ENCODE measurements around the gene ADD2.
A peak's percentile ranks its signal among the peaks of the same experiment; 100 is the strongest.

The ADD2 gene

DNA sequence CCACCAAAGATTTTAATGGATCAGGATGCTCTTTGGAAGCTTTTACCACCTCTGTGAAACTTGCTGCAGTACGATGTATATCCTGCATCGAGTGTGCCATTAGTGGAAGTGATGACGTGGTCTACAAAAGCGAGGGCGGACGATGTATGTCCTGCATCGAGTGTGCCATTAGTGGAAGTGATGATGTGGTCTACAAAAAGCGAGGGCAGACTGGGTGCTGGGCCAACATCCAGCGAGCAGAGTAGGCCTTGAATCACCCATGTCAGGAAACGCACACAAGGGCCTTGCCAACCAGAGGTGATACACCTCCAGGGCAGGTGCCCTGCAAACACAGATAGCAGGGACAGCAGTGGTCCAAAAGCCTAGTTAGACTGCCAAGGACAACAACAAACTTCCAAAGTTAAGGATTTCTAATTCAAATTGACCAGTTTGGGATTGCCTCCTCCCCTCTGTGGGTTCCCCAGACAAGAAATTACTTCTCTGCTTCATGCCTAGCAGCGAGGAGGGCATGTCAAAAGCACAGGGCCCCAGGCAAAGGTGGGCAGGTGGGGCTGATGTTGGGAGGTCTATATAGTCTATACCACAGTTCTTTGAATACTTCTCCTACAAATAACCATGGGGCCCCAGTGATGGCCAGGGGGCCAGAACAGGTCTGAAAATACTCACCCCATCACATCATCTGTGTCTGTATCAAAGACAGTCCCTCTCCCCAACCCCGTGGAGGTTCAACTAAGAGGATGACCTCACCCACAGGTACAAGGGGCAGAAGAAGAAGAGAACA lies 70.2 kb downstream of the ADD2 start:
- no peak for DNase-seq

DNA sequence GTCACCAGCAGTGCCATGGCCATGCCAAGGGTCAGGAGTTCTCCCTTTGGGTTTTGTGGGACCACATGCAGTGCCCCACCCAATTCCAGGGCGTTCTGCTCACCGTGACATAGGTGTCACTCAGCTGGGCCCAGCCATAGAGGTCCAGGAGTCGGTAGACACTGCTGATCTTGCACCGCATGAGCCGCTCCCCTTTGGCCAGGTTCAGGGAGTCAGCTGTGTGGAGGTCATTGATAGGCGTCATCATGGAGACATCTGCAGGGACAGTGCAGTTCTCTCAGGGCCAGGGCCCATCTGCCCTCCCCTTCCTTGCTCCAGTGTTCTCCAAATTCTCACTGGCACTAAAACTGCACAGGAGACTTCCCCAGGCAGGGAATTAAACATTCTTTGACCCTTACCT lies 71.9 kb downstream of the ADD2 start:
- no peak for DNase-seq

DNA sequence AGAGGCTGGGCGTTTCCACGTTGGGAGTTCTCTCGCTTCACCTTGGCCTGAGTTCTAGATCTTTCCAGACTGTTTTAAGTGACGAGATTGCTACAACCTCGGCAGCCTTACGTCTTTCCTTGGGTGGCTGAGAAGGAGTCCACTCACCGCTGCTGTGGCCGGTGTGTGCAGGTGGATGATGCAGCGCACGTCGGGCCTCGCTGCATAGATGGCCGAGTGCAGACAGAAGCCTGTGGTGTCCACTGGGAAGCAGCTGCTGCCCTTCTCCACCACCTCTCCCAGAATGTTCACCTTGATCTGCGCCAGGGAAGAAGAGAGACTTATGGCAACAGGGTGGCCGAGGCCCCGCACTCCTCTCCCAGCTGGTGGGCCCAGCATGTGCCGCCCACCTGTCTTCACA lies 75.7 kb downstream of the ADD2 start:
- no peak for DNase-seq

DNA sequence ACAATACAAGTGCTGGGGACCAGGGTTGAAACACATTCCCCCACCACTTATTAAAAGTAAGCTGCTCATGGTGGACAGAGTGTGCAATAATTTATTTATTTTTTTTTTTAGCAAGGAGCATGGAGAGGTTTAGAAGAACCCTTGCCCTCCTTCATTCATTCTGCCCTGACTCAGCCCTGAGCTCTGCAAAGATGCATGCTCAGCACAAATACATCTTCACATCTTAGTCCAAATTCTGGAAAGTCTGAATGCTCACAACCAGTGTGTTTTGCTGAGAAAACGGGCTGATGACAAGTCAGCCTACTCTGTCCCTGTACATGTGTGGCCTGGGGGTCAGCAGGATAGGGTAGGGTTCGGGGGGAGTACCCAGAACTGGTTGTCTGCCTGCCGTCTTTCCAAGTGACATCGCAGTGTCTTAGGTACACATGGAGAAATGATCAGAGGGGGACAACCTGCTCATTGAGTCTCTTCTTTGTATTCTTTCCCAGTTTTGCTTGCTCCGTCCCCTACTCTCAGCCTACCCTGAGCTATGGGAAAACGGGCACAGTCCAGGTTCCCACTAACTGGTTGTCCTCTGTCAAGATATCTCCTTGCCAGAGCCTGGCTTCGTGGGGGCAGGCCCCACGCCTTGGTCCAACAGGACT lies 76.4 kb downstream of the ADD2 start:
- no peak for DNase-seq

DNA sequence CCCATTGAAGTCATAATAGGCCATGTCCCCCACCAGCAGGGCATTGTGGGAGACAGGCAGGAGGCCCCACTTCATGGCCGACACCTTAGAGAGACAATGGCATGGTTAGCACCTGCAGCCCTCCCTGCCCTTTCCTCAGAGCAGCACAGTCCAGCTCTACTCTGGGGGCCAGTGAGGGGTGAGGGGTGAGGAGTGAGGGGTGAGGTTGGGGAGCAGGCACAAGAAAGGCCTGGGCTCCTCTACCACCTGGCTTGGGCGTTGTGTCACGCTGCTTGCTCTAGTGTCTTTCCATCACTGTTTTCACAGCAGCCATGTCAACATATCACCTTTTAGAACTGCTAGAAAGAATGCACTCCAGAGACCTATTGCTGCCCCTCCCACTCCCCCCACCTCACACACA lies 77.2 kb downstream of the ADD2 start:
- DNase-seq, result no peak

DNA sequence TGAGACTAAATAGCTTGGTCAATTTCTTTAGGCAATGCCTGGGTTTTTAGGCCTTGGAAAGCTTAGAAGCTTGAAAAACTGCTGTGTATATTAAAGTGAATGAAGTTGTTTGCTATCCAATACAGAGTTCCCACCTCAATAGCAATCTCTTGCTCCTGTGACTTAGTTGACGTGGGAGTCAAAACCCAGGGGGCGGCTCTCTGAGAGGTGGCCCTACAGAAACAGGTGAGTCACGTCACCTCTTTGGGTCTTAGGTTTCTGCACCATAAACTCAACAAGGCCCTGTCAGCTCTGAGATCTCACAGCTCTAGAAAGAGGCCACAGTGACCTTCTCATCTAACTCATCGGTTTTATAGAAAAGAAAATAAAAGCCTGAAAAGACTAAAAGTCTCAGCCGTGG lies 79.6 kb downstream of the ADD2 start:
- DNase-seq, result no peak

DNA sequence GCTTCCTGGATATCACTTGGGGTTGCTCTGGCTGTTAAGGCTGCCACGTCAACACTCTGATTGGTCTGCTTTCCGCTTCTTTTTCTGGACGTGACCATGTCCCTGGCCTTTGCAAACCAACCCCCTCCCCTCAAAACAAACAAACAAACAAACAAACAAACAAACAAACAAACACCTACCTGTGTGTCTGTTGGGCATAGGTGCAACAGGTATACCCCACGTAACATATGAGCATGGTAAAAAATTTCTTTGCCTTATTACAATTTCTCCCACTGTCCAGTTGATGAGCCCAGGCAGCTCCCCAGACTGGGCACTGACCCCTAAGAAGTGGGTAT lies 80.6 kb downstream of the ADD2 start:
- no peak for DNase-seq

DNA sequence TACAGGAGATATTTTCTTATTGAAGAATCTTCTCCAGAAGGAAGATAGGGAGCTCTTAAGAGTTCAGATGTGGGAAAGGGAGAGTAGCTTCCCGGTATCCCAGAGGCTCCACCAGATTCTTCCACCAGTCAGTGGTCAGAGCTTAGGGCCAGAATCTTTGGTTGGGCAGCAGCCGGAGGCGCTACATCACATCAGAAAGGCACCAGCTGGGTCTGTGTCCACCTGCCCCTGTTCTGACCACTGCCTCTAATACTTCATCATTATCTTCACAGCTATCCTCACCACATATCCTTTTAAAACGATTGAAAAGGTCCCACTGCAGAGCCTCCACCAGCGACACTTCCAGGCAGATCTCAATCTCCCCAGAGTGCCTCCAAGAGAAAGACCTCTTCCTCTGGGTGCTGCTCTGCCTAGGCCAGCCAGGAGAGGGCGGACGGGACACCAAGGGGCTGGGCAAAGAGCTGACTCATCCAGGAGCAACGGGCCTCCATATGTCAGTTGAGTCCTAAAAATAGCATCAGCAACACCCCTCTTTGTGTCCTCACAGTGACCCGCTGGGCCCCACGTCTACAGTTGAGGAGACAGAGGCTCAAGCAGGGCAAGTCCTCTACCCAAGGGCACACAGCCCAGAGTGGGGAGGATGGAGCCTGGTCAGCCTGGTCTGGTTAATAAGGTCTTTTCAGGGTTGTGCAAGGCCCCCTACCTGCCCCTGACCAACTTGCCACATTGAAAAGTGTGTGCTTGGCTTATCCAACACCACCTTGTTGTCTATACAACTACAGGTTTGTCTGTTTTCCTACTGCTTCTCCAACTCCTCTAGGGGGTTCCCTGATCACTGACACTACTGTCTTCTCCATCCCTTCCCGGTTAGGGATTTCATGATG lies 81.2 kb downstream of the ADD2 start:
- no peak for DNase-seq

DNA sequence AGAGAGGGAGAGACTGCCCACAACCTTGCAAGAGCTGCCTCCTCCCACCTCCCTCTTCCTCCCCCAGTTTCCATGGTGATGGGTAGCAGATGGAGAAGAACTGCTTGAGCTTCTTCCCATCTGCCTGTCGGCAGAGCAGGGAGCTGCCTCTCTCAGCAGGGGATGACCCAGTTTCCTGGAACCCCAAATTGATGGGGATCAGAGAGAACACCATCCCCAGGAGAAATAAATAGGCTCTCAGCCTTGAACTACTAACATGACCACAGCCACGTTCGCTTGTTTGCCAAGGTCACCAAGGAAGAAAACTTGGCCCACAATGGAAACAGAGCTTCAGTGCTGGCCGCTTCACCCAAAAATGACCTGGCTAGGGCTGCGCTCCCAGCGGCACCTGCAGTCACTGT lies 82.2 kb downstream of the ADD2 start:
- DNase-seq, result no peak

DNA sequence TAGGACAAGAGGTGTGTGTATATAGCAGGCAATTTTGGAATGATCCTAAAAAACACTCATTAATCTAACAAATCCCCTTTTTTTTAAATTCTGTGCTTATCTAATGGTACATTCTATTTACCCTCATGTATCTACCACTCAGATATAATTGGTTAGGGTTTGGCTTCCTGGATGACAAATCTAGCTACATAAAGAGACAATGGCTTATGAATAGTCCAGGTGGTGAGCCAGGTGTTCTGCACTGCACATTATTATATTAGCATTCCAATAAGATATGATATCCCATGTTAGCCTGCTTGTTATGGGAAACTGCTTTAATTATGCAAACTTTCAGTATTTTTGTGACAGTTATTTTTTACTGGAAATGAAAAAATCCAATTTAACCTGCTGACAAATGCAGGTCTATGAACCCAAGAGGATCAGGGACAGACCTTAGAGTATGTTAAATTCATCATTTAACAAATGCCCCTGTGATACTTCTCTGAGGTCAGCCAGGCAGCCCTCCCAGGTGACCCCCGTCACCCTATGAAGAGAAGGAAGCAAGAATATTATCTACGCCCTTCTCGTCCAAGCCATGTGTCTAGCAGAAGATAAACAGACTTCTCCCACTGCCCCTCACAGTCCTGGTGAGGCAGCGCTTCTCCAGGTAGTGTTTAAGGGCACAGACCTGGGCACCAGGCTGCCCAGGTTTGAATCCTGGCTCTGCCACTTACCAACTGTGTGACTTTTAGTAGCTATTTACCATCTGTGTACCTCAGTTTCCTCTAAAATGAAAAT lies 83.0 kb downstream of the ADD2 start:
- DNase-seq, result peak; percentile 30

DNA sequence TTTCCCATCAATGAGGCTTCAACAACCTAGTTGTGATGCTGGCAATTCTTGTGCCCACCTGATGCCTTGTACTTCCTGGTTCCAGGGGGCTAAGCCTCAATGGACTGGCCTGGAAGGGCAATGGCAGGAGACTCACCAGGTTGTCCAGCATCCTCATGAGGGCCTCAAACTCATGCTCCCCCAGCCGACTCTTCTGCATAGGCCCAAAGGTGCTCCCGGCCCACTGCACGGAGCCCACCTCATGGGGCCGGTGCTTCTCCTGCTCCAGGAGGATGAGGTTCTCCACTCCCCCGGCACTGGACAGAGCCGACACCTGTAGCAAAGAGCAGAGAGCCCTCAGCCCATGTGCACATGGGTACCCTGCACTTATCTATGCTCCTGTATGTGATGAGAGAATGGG lies 84.5 kb downstream of the ADD2 start:
- no peak for DNase-seq

DNA sequence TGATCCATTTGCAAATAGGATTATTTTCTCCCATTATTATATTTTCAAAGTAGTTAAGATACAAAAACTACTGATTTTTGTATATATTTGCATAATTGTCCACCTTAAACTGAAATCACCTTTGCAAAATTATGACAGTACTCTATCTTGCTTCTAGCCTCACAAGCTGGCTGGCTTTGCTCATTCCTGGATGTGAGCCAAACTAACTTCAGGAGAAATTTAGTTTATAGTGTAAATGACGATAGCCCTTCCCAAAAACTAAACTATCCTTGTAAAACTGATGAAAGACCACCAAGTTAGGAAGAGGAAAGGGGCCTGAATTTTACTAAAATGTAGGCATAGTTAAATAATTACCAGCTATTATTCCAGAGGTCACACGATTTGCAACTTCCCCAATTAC lies 87.3 kb downstream of the ADD2 start:
- DNase-seq, result no peak

DNA sequence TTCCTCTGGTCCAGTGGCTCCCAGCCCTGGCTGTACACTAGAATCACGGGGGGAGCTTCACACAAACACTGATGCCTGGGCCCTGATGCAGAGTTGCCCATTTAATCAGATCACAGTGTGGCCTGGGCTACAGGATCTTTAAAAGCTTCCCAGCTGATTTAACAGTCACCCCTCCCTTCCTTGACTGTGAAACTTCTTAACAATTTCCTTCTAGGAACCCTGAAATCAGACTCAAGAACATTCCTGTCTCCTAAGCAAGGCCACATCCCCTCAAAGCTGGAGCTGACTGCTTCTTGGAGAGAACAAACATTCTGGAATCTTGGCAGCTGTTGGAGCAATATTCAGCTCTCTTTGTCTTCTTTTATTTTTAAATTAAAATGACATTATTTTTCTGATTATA lies 88.7 kb downstream of the ADD2 start:
- no peak for DNase-seq

DNA sequence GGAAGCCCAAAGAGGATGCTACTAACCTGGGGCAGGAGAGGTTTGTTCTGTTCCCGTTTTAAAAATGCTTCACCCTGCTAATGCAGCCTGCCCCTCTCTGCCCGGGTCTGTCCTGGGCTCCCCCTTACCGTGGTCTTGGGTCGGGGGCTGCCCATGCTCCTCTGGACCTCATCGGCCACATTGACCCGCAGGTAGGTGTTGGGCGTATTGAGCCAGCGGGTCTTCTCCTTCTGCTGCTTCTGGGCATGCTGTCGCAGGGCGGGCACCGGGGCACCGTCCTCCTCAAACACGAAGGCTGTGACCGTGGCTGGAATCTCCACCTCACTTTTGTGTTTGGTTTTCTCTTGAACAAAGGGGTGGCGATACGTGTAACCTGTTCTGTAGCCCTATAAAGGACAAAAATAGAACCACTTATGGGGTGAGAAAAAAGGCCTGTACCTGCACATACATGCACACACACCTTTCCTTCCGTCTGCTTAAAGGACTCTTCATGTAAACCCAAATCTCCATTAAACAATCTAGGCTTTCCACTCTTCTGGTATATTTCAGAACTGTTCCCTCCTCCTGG lies 89.3 kb downstream of the ADD2 start:
- no peak for DNase-seq

DNA sequence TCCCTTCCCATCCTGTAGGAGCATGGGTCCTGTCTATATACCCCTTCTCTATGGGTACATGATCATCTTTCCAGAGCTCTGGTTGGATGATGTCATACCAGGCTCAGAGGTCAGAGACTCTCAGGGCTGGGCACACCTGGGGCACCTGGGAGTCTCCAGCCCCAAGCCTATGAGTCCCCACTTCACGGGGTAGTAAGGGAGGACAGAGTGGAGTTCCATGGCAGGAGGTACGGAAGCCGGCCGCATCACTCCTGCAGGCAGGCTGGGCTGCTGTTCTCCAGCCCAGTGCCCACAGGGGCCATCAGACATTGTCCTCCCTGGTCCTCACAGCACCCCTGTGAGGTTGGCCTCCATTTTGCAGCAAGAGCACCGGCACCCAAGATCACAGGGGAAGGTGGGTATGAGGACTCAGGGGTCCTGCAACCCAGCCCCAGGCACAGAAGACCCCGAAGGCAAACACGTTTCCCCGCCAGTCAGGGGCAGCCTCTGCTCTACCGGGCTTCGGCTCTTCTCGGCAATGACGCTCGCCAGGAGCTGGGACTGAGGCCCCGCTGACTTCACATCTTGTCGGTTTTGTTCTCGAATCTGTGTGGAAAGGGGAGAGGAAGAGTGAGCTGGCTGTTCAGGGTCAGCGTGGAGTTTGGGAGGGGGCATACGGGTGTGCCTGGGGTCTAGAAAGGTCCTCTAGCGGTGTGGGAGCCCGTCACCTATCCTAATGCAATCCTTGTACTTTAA lies 91.5 kb downstream of the ADD2 start:
- DNase-seq, result no peak

DNA sequence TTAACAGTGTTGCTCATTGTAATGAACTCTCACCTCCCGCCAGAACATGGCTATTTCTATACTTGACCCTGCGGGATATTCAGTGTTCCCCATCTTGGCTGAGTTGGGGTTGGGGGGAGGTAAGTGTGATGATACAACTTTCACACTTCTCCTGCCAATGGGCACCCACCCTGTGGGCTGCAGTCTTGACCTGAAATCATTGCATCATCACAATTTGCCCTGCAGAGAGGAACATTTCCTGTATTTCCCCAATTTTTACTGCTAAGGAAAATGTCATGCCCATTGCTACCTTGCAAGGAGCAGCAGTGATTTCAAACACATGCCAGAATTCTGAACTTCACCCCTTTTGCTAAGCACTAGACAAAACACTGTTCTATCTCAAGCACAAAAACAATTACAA lies 92.1 kb downstream of the ADD2 start:
- no peak for DNase-seq

DNA sequence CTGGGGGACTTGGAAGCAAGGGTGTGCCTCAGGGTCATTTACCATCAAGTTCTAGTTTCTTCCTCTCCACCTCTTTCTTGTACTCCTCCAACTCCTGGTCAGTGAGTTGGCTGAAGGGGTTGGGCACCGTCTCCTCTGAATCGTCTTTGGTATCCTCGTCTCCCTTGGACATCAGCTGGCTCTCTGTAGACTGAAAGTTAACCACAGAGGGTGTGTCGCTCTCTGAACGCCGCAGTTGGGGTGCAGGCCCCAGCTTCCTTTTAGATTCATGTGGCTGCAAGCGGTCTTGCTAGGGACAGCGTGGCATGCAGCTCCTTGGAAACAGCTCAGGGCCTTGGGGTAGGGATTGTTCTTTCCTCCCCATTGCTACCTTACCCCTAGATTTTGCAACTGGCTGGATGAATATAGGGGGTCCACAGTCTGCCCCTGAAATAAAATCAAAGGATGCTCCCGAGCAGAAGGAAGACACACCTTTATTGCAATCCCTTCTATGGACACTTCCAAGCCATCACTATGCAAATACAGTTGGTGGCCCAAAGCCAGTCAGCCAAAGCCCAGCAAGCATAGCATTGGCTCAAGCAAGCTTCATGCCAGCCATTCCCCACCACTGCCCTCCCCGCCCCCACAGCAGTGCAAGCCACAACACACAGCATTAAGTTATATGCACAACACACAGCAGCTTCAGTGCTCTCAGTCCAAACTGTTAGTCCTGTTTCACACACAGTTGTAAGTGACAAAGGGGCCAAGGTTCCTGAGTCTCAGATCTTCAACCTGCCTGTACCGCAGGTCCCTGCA lies 93.2 kb downstream of the ADD2 start:
- DNase-seq, result no peak

DNA sequence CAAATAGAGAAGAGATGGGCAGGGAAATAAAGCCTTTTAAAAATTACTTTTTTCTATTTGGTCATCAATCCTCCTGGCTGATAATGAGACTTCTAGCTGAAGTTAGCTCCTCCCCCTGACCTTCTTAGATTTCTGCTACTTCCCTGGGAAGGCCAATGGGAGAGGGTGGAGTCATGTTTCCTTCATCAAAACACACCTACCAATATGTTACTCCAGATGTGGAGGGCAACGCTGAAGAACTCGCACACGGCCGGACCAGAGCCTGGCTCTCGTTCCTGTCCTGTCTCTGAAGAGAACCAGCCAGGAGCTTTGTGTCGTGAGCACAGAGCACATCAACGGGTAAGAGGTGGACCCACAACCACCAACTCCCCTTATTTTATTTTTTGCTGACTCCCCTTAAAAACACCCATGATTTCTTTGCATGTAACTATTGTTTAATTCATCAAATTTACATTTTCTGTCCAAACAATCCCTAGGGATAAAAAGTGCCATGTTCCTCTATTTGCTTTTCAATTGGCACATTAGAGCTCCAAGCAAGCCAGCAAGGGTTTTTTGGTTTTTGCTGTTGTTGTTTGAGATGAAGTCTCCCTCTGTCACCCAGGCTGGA lies 94.9 kb downstream of the ADD2 start:
- DNase-seq, result no peak

DNA sequence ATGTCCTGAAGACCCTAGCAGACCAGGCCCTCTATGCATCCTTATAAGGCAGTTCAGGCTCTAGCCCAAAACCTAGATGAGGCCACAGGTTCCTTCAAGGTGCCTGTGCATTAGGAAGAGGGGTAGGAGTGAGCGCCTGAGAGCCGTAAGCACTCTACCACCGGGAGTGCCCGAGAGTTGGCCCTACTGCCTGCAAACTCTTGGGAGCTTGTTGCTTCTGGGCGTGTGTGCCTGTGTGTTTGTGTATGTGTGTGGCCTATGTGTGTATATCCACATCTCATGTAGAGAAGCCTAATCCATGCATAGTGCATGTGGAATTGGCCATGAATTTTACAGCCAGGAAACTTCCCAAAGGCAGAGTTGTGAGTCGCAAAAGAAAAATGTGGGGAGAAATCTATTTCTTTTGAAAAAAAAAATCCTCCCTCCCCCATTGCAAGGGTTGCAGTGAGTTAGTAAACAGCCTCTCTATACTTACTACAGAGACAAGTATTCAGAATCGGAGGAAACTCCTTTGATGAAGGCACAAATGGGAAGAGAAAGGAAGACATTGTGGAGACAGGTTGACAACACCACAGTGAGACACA lies 96.8 kb downstream of the ADD2 start:
- no peak for DNase-seq

DNA sequence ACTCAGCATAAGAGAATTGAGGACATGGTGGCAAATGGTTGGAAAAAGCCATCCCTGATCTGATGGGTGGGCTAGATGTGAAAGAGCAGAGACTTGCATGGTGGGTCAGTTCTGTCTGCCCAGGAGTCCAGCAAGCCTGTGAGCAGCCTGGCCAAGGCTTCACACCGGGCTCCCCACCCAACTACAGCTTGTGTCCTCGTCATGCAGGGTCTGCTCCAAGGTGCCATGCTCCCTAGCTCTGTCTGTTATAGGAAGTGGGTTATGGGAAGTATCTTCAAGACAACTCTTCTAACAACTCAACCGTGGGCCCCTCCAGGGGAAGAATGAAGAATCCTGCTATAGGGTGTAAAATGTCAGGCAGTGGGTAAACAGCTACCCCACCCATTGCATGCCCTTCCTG lies 97.4 kb downstream of the ADD2 start:
- DNase-seq, result no peak

All from COR-L47 (cell line).